MM.1S (cell line): Measurements from ENCODE around the gene PCDH9.

ENCODE experiments used
- EZH2 ChIP-seq: fragments of 300-600 bp; sonication (generic); optimal IDR thresholded peaks from 2 replicates; pipeline ENCODE3; 2017; ENCODE audit warnings: low read depth, mild to moderate bottlenecking, antibody characterized with exemption, low read length, mixed read lengths
- TF ChIP-seq, protein P1 (sequence below): fragments of 300-600 bp; sonication (generic); IDR thresholded peaks from 2 replicates; pipeline ENCODE4 v1.5.1; 2016; ENCODE audit warnings: antibody characterized with exemption, low read length, mixed read lengths

DNA sequence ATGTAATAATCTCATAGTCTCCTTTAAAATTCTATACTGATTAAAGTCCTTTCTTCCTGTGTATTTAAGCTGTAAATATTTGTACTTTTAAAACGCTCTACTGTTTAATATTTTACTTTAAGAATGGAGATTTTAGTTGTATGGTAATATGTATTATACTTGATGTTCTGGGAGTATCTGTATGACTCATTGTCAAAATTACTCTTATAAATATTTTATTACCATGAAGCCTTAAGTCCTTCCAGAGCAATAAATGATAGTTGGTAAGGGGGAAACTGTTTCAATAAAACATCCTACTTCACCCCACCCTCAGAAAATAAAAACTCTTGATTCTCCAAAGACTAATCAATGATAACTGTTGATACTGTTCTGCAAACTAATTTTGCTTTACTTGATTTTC, 6.4 kb downstream of the PCDH9 start:
- TF ChIP-seq, protein P1, sequence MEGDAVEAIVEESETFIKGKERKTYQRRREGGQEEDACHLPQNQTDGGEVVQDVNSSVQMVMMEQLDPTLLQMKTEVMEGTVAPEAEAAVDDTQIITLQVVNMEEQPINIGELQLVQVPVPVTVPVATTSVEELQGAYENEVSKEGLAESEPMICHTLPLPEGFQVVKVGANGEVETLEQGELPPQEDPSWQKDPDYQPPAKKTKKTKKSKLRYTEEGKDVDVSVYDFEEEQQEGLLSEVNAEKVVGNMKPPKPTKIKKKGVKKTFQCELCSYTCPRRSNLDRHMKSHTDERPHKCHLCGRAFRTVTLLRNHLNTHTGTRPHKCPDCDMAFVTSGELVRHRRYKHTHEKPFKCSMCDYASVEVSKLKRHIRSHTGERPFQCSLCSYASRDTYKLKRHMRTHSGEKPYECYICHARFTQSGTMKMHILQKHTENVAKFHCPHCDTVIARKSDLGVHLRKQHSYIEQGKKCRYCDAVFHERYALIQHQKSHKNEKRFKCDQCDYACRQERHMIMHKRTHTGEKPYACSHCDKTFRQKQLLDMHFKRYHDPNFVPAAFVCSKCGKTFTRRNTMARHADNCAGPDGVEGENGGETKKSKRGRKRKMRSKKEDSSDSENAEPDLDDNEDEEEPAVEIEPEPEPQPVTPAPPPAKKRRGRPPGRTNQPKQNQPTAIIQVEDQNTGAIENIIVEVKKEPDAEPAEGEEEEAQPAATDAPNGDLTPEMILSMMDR: no peak
- no peak for TF ChIP-seq EZH2
